ENCODE measurements around the gene SIK1.

Gene SIK1

GRCh38 chr21:43375837-43376477 is 51.0 kb downstream of the SIK1 start:
- TF ChIP-seq, protein P1, sequence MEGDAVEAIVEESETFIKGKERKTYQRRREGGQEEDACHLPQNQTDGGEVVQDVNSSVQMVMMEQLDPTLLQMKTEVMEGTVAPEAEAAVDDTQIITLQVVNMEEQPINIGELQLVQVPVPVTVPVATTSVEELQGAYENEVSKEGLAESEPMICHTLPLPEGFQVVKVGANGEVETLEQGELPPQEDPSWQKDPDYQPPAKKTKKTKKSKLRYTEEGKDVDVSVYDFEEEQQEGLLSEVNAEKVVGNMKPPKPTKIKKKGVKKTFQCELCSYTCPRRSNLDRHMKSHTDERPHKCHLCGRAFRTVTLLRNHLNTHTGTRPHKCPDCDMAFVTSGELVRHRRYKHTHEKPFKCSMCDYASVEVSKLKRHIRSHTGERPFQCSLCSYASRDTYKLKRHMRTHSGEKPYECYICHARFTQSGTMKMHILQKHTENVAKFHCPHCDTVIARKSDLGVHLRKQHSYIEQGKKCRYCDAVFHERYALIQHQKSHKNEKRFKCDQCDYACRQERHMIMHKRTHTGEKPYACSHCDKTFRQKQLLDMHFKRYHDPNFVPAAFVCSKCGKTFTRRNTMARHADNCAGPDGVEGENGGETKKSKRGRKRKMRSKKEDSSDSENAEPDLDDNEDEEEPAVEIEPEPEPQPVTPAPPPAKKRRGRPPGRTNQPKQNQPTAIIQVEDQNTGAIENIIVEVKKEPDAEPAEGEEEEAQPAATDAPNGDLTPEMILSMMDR (IDR thresholded peaks at IDR 0.05; ENCODE audit: insufficient read depth, low read depth, low read length, missing control alignments), result no peak
- H3K4me3 ChIP-seq (ENCODE audit: low read depth, low read length), result no peak overlapping the region
- no peak for DNase-seq (ENCODE audit: low read depth)

DNA sequence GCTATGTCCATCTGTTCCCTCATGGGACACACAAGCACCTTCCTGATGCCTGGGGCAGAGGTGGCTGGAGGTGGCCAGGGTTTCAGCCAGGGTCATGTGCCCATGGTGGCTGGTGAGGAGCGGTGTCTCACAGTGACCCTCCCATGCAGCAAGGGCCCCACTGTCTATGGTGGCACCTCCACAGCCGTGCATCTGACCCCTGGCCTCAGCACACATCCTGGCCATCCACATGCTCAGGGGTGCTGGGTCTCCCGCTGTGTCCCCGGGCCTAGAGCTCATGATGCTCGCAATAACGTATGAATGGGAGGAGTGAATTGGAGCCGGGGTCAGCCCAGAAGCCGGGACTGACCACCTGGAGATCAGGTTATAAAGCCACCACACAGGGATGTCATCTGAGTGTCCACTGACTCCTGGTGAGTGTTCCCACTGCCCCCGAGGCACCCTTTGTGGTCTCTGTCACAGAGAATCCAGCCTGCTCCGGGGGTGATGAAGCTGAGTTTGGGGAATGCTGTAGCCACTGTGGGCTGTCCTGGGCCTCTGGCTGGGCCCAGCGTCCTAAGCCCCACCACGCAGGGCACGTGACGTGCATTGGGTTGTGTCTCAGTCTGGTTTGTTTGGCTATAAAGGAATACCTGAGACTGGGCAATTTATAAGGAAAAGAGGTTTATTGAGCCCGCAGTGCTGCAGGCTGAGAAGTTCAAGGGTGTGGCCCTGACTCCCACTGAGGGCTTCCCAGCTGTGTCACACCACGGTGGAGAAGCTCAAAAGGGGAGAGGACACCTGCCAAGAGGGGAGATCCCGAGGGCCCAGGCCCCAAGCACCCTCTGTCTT is 51.7 kb downstream of the SIK1 start:
- TF ChIP-seq, protein P1 (IDR thresholded peaks at IDR 0.05; ENCODE audit: insufficient read depth, low read depth, low read length, missing control alignments), result no peak
- H3K4me3 ChIP-seq (ENCODE audit: low read depth, low read length), result no peak overlapping the region

DNA sequence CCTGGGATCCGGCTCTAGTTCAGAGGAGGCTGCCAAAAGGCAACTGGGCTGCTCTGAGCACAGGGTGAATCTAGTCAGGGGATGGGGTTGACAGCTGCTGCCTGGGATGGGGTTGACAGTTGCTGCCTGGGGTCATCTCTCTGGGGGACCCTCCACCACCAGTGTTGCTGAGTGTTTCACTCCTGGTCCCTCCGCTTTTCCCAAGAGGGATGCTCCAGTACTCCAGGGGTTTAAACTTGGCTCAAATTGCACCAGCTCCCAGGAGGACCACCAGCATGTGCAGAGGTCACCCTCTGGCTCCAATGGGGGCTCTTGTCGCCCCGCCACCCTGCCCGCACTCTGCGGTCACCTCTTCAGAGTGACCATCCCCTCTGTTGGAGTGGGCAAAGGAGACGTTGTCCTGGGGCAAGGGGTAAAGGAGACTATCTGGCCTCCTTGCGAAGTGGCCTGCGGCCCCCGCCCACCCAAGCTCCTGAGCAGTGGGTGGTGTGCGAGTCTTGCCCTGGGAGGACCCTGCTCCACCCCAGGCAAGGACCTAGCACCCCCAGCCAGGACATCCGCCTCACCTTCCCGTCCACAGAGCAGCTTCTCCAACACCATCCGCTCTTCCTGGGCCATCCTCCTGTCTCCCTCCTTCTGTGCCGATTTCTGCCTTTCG is 52.6 kb downstream of the SIK1 start:
- TF ChIP-seq, protein P1 (IDR thresholded peaks at IDR 0.05; ENCODE audit: insufficient read depth, low read depth, low read length, missing control alignments), result no peak
- no peak overlapping the region for H3K4me3 ChIP-seq (ENCODE audit: low read depth, low read length)
- DNase-seq (ENCODE audit: low read depth), result no peak

More for the DNA sequence above, 51.7 kb downstream of the SIK1 start:
- no peak for DNase-seq (ENCODE audit: low read depth)

DNA sequence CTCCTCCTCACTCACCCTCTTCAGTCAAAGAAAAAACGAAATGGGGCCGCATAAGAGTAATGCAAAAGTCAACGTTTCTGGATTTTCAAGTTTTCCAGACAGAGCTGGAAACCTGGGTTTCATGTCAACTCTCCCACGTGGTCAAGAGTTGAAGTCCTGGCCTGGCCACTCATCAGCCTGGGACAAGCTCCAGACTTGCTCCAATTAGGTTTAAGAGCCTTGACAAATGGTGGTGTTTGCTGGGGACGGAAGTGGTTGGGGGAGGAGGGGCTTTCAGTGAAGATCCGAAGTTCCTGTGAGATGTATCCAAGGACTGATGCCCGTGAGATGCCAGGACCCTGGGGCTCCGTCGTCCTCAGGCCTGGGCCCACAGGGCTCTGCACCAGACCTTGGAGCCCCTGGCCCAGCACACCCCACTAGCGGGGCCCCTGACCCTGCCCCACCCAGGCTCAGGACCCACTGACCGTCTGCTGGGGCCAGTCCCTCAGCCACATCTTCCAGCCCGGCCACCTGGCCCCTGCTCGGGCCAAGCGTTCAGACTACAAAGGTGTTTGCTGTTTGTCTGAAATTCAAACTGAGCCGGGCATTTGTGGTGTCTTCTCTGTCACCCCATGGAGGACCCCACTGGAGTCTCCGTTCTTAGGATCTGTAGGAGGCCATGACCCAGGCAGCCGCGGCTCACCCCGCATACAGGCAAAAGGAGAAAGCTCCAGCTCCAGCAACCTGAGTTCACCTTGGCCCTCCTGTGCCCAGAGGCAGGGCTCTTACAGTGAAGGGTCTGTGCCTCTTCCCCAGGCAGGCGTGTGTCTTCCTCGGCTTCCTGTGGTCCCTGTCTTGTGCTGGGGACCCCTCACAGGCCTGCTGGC is 53.3 kb downstream of the SIK1 start:
- no peak overlapping the region for H3K4me3 ChIP-seq (ENCODE audit: low read depth, low read length)
- no peak for DNase-seq (ENCODE audit: low read depth)

DNA sequence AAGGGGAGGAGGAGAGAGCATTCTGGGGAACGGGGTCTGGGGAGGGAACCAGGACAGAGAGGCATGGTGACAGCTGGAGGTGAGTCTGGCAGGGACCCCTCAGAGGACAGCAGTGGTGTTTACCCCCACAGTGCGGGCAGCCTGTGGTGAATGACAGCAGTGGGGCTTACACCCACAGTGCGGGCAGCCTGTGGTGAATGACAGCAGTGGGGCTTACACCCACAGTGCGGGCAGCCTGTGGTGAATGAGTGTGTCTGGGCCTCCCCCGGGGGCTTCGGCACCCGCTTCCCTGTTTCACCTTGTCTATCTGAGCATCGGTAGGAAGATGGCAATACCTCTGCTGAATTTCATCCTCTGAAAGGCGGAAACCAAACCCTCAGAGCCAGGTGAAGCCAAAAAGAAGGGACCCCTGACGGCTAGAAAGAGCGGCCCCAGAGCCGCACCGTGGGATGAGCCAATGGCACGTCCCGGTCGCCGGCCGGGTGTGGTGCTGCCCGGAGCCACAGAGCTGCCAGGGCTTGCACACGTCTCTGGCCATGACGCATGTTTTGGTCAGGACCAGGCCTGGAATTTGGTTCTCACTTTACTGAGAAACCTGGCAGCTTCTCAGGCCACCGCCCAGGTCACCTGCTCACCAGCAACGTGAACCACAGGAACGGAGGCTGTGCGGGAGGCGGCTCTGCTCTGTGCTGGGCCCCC is 54.1 kb downstream of the SIK1 start:
- H3K4me3 ChIP-seq (ENCODE audit: low read depth, low read length), result no peak overlapping the region
- TF ChIP-seq, protein P1 (IDR thresholded peaks at IDR 0.05; ENCODE audit: insufficient read depth, low read depth, low read length, missing control alignments), result no peak
- no peak for DNase-seq (ENCODE audit: low read depth)

More for the DNA sequence above, 53.3 kb downstream of the SIK1 start:
- TF ChIP-seq, protein P1 (IDR thresholded peaks at IDR 0.05; ENCODE audit: insufficient read depth, low read depth, low read length, missing control alignments), result no peak

- no peak for DNase-seq (ENCODE audit: low read depth)
- TF ChIP-seq, protein P1 (IDR thresholded peaks at IDR 0.05; ENCODE audit: insufficient read depth, low read depth, low read length, missing control alignments), result no peak
- no peak overlapping the region for H3K4me3 ChIP-seq (ENCODE audit: low read depth, low read length)
Observed at GRCh38 chr21:43371786-43372185, 55.1 kb downstream of the SIK1 start.
